A549 (cell line): Measurements from ENCODE around the gene KCNS3. TPM values are rescaled to one million over a fixed set of nuclear protein-coding genes. Genes with fewer than 3 reads are reported as not detected.

Experiments used
- ATAC-seq, 2 experiments: fragments of 200-7000 bp in 1 of 2; fragments of >200 bp in 1 of 2; cut with Nextera tagmentation in 1 of 2; cut with Tn5 transposase in 1 of 2; 3 replicates each; pipeline versions ENCODE4 v1.8.0 to v1.9.1; 2018 to 2020; ENCODE audit warnings: mild to moderate bottlenecking in 1 of 2, moderate library complexity in 1 of 2
- CTCF ChIA-PET: fragments of 300-600 bp; sonication (Branson Sonifier 250); formaldehyde crosslinking; extraction: SDS; loops from one replicate; lab custom pipeline; 2021; ENCODE audit warnings: antibody characterized with exemption, inconsistent platforms; lab: Yijun Ruan, JAX
- POLR2A ChIA-PET: fragments of 350-600 bp; formaldehyde crosslinking; extraction: SDS; loops from one replicate; lab custom pipeline; 2021; ENCODE audit warnings: antibody characterized with exemption, inconsistent platforms; lab: Yijun Ruan, JAX
- DNase-seq, 2 experiments: peaks; one replicate each; pipeline versions ENCODE4 v3.0.0 to v3.0.0-alpha.2; 2011 to 2016; ENCODE audit warnings: low read depth in 1 of 2, low spot score in 1 of 2
- FAIRE-seq: peaks from 2 replicates; lab custom pipeline; 2011; peaks lifted over from hg19 to GRCh38; lab: Jason Lieb, UNC
- H3K27ac ChIP-seq, 2 experiments: fragments of >200 bp; sonication (Bioruptor Twin); formaldehyde crosslinking; 3 replicates each; pipeline ENCODE4 v1.5.1; 2016 to 2017
- H3K4me1 ChIP-seq: fragments of >200 bp; sonication (Bioruptor Twin); formaldehyde crosslinking; 3 replicates; pipeline ENCODE4 v1.6.1; 2016
- H3K4me2 ChIP-seq: fragments of >200 bp; sonication (Bioruptor Twin); formaldehyde crosslinking; 3 replicates; pipeline ENCODE4 v1.6.1; 2016
- H3K4me3 ChIP-seq: fragments of >200 bp; sonication (Bioruptor Twin); formaldehyde crosslinking; 3 replicates; pipeline ENCODE4 v1.5.1; 2016
- H3K9me3 ChIP-seq: fragments of >200 bp; sonication (Bioruptor Twin); formaldehyde crosslinking; 3 replicates; pipeline ENCODE4 v1.6.1; 2016
- CBX2 ChIP-seq: fragments of 200-600 bp; sonication (generic); IDR thresholded peaks from 2 replicates; pipeline ENCODE4 v1.6.1; 2016; ENCODE audit warnings: low read depth, mild to moderate bottlenecking, borderline replicate concordance
- CBX8 ChIP-seq: fragments of 200-600 bp; sonication (generic); IDR thresholded peaks from 2 replicates; pipeline ENCODE4 v1.6.1; 2016
- CHD2 ChIP-seq: fragments of 150-350 bp; IDR thresholded peaks from 2 replicates; pipeline ENCODE4 v1.6.1; 2014; ENCODE audit warnings: low read length; ENCODE audit not compliant: partially characterized antibody
- EP300 ChIP-seq, 2 experiments: fragments of >200 bp; sonication (Bioruptor Twin); formaldehyde crosslinking; IDR thresholded peaks; 2 replicates in 1 of 2; 3 replicates in 1 of 2; pipeline ENCODE4 v1.6.1; 2016 to 2017
- ESRRA ChIP-seq: fragments of 150-350 bp; IDR thresholded peaks from 2 replicates; pipeline ENCODE4 v1.6.1; 2014; ENCODE audit warnings: mild to moderate bottlenecking, low read length, borderline replicate concordance
- FOXS1 ChIP-seq: fragments of 250-450 bp; sonication (Bioruptor Pico); IDR thresholded peaks from 2 replicates; pipeline ENCODE4 v1.5.0; 2020; ENCODE audit warnings: mild to moderate bottlenecking, moderate library complexity
- HDAC2 ChIP-seq: fragments of 200-600 bp; sonication (generic); IDR thresholded peaks from 2 replicates; pipeline ENCODE4 v1.6.1; 2016
- HOXB5 ChIP-seq: fragments of 250-450 bp; sonication (Bioruptor Pico); IDR thresholded peaks from 2 replicates; pipeline ENCODE4 v1.5.0; 2020; ENCODE audit warnings: mild to moderate bottlenecking, moderate library complexity
- JUN ChIP-seq, 2 experiments: fragments of >200 bp; sonication (Bioruptor Twin); formaldehyde crosslinking; IDR thresholded peaks; 2 replicates in 1 of 2; 3 replicates in 1 of 2; pipeline ENCODE4 v1.6.1; 2016 to 2017
- KDM5A ChIP-seq: fragments of 200-600 bp; sonication (generic); IDR thresholded peaks from 2 replicates; pipeline ENCODE4 v1.6.1; 2016; ENCODE audit warnings: antibody characterized with exemption, mild to moderate bottlenecking
- MAFK ChIP-seq: fragments of 450-650 bp; IDR thresholded peaks from 2 replicates; pipeline ENCODE4 v1.6.1; 2014; ENCODE audit not compliant: partially characterized antibody
- MAZ ChIP-seq: fragments of 150-350 bp; IDR thresholded peaks from 2 replicates; pipeline ENCODE4 v1.6.1; 2014; ENCODE audit warnings: antibody characterized with exemption, low read depth, low read length, borderline replicate concordance
- NR3C1 ChIP-seq: fragments of >200 bp; sonication (Bioruptor Twin); formaldehyde crosslinking; IDR thresholded peaks from 3 replicates; pipeline ENCODE4 v1.6.1; 2017
- PHF8 ChIP-seq: fragments of 200-600 bp; sonication (generic); IDR thresholded peaks from 2 replicates; pipeline ENCODE4 v1.6.1; 2016; ENCODE audit warnings: low read depth, mild to moderate bottlenecking, antibody characterized with exemption, moderate library complexity, borderline replicate concordance
- RNF2 ChIP-seq: fragments of 200-600 bp; sonication (generic); IDR thresholded peaks from 2 replicates; pipeline ENCODE4 v1.6.1; 2016; ENCODE audit warnings: low read depth, mild to moderate bottlenecking, antibody characterized with exemption, moderate library complexity, borderline replicate concordance
- SMC3 ChIP-seq: fragments of >200 bp; sonication (Bioruptor Twin); formaldehyde crosslinking; IDR thresholded peaks from 3 replicates; pipeline ENCODE4 v1.6.1; 2018; ENCODE audit warnings: inconsistent platforms
- TP53 ChIP-seq: fragments of 250-450 bp; sonication (Bioruptor Pico); IDR thresholded peaks from 2 replicates; pipeline ENCODE4 v1.5.0; 2021; ENCODE audit warnings: mild to moderate bottlenecking, moderate library complexity
- WGBS: methylation state at CpG from one replicate; pipeline ENCODE4 v1.1.6; 2017; ENCODE audit errors: missing lambda C conversion rate; 5-methylcytosine and 5-hydroxymethylcytosine counted together
- polyA plus RNA-seq, 4 experiments: library from polyadenylated mRNA; depleted of rRNA in 3 of 4; stranded (reverse); fragments of >200 nt; fragmentation: RNase III in 1 of 4; extraction: RNeasy Plus Mini Kit Qiagen cat#74134 plus additional on column Dnase treatment in 1 of 4; gene quantifications; 2 replicates in 3 of 4; 3 replicates in 1 of 4; pipeline ENCODE4 v1.2.3, GENCODE V29; 2011 to 2017
- TF ChIP-seq, protein P1 (sequence below): fragments of 250-450 bp; sonication (Bioruptor Pico); IDR thresholded peaks from 2 replicates; pipeline ENCODE4 v1.5.0; 2020; ENCODE audit warnings: low read depth, mild to moderate bottlenecking, moderate library complexity
- TF ChIP-seq, protein P2 (sequence below): IDR thresholded peaks from 2 replicates; pipeline ENCODE4 v1.6.1; 2012
- TF ChIP-seq, protein P3 (sequence below): fragments of >200 bp; sonication (Bioruptor Twin); formaldehyde crosslinking; IDR thresholded peaks from 3 replicates; pipeline ENCODE4 v1.6.1; 2016
- TF ChIP-seq, protein P4 (sequence below): fragments of 150-350 bp; IDR thresholded peaks from 2 replicates; pipeline ENCODE4 v1.6.1; 2014; ENCODE audit warnings: low read depth, mild to moderate bottlenecking, low read length

Gene KCNS3
- polyA plus RNA-seq, 2 of the 4 experiments (the other 2 are of a cell fraction) = 0.70 to 2.1 TPM

DNA sequence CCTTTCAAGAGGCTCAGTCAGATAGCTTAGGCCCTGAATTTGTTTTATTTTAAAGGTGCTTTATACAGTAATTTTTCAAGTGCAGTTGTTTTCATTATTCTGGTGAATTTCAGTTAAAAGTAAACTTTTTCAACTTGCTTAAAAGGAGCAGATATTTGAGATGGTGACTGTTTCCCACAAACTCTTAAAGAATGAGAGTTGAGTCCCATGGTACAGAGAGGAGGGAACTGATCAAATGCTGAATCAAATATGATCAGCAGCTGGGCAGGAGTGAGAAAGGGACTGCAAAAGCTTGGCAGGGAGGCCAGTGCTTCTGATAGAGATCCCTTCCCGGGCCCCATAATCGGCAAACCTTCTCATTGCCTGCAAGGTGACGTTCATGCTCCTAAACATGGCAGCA lies 91.2 kb downstream of the KCNS3 start (continued):
- TF ChIP-seq, protein P1, sequence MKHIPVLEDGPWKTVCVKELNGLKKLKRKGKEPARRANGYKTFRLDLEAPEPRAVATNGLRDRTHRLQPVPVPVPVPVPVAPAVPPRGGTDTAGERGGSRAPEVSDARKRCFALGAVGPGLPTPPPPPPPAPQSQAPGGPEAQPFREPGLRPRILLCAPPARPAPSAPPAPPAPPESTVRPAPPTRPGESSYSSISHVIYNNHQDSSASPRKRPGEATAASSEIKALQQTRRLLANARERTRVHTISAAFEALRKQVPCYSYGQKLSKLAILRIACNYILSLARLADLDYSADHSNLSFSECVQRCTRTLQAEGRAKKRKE (CRISPR knock-in tag) = no peak
- TF ChIP-seq CBX2 (no peak), PHF8 (no peak), EP300 (IDR thresholded peaks at IDR 0.05) (no peak), HOXB5 (no peak), RNF2 (no peak)

DNA sequence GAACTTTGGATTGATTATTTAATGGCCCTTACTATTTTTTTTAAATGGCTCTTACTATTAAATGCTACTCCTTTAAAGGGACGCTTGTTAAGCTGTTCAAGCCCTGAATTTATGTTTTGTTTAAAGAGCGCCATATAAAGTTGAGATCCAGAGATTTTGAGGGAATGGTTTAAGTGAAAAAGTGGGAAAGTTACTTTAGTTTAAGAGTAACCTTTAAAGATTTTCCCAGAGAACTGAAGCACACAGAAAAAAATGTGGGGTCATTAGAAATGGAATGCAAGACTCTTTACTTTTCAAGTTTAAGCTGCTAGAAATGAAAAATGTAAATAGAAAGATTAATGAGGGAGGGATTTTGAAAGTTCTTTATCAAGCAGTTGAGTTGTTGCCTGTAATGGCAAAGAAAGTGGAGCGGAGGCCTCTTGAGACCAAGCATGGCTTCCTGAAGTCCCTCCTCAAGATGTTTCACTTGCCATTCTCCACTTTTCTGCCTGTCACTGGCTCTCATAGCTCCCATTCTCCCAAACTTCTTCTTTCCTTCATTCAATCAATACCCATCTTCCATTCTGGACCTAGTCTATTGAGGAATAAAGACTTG lies 93.2 kb downstream of the KCNS3 start:
- Histone ChIP-seq H3K4me3 (no peak overlapping the region), H3K4me1 (no peaks in the 10 kb centered on the region), H3K27ac (no peak overlapping the region), H3K4me2 (no peak overlapping the region), H3K9me3 (no peaks in the 10 kb centered on the region)
- no peak for ATAC-seq
- TF ChIP-seq HDAC2 = no peak
- CTCF ChIA-PET = interaction anchor here (0.8 kb wide), 1 partner anchor 24 kb away, joined by 3 read pairs; no protein-coding TSS in a partner anchor
- POLR2A ChIA-PET = no interaction called here
- peak; percentile 51 for FAIRE-seq
- 42% methylated on average over 3 of the region's 3 CpGs for WGBS
- DNase-seq = no peak

DNA sequence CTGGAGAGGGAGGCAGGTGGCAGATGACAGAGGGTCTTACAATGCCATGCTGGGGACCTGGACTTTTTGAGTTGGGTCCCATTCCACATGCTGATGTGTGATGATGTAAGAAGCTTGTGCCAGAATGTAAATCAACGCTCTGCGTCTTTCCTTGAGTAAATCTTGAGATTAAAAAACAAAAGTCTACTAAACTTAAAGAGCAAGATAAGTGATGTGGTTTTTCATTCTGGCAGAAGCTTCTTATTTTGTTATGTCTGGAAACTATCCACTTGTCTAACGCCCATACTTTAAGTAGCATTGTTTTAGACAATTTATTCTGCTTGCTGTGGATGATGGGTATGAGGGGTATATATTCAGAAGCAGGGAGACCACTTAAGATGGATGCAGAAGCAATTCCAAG lies 94.5 kb downstream of the KCNS3 start:
- H3K27ac ChIP-seq = no peak overlapping the region
- POLR2A ChIA-PET = no interaction called here
- no peak for ATAC-seq
- CTCF ChIA-PET = no interaction called here
- H3K9me3 ChIP-seq = no peaks in the 10 kb centered on the region
- TF ChIP-seq CBX8 (no peak), ESRRA (no peak), NR3C1 (no peak), CBX2 (no peak)
- TF ChIP-seq, protein P2, sequence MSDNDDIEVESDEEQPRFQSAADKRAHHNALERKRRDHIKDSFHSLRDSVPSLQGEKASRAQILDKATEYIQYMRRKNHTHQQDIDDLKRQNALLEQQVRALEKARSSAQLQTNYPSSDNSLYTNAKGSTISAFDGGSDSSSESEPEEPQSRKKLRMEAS = no peak
- TF ChIP-seq, all 56 proteins: peak for 0
- FAIRE-seq (no peak), DNase-seq (no peak)
- WGBS = 41% methylated on average over 3 of the region's 3 CpGs
- Histone ChIP-seq H3K4me1 (no peaks in the 10 kb centered on the region), H3K4me2 (no peak overlapping the region), H3K4me3 (no peak overlapping the region)

DNA sequence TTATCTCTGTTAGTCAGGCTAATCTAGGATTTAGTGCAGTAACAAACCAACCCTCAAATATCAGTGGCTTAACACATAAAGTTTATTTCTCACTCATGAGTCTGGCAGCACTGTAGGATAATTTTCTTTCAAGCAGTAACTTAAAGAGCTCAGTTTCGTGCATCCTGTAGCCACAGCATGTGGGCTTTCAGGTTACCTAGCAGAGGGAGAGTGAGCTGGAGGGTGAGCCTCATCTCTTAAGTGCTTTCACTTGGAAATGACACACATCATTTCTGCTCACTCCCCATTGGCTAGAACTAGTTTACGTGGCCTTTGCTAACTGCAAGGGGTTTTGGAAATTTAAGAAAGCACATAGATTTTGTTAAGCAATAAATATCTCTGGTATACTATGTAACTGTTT lies 96.9 kb downstream of the KCNS3 start:
- H3K9me3 ChIP-seq = no peaks in the 10 kb centered on the region
- TF ChIP-seq KDM5A (no peak), FOXS1 (CRISPR knock-in tag) (no peak), MAZ (no peak), MAFK (no peak), JUN (IDR thresholded peaks at IDR 0.05) (no peak), CHD2 (no peak), NR3C1 (no peak), EP300 (IDR thresholded peaks at IDR 0.05) (no peak), HOXB5 (no peak), SMC3 (no peak), TP53 (CRISPR knock-in tag) (no peak)
- TF ChIP-seq, protein P3, sequence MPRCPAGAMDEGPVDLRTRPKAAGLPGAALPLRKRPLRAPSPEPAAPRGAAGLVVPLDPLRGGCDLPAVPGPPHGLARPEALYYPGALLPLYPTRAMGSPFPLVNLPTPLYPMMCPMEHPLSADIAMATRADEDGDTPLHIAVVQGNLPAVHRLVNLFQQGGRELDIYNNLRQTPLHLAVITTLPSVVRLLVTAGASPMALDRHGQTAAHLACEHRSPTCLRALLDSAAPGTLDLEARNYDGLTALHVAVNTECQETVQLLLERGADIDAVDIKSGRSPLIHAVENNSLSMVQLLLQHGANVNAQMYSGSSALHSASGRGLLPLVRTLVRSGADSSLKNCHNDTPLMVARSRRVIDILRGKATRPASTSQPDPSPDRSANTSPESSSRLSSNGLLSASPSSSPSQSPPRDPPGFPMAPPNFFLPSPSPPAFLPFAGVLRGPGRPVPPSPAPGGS = no peak
- TF ChIP-seq, protein P4, sequence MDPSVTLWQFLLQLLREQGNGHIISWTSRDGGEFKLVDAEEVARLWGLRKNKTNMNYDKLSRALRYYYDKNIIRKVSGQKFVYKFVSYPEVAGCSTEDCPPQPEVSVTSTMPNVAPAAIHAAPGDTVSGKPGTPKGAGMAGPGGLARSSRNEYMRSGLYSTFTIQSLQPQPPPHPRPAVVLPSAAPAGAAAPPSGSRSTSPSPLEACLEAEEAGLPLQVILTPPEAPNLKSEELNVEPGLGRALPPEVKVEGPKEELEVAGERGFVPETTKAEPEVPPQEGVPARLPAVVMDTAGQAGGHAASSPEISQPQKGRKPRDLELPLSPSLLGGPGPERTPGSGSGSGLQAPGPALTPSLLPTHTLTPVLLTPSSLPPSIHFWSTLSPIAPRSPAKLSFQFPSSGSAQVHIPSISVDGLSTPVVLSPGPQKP = no peak
- CTCF ChIA-PET = no interaction called here
- ATAC-seq = no peak
- no peak overlapping the region for H3K27ac ChIP-seq
- H3K4me3 ChIP-seq = no peak overlapping the region
- FAIRE-seq = no peak
- DNase-seq = no peak
- POLR2A ChIA-PET = no interaction called here
- WGBS = 6% methylated on average over 2 of the region's 2 CpGs
- H3K4me1 ChIP-seq = no peaks in the 10 kb centered on the region
- no peak overlapping the region for H3K4me2 ChIP-seq
